Measurements from ENCODE around the gene NETO2.
"Not testable (repeated sequence)": the region's sequence is repeated elsewhere in the genome, so short reads cannot be mapped to it uniquely, and the experiment has no call there.

The NETO2 gene

DNA sequence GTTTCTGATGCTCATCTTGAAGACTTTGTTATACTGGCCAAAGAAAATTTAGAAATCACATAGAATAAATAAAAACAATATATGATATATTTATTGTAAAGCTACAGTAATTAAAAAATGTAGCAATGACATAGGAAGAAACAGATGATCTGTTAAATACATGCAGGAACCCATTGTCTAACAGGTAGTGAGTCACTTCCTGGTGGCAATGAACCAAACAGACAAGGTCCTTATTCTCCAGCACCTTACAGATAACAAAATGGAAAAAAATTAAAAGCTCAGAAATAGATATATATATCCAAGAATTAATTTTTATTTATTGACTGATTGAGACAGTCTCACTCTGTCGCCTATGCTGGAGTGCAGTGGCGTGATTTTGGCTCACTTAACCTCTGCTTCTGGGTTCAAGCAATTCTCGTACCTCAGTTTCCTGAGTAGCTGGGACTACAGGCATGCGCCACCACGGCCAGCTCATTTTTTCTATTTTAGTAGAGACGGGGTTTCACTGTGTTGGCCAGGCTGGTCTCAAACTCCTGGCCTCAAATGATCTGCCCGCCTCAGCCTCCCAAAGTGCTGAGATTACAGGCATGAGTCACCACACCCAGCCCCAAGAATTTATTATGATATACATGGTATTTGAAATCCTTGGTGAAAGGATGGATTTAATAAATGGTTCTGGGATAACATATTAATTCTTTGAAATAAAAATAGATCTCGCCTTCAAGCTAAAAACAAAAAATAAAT lies 7.5 kb downstream of the NETO2 start:
- DNase-seq (ENCODE audit: low spot score) = no peak

DNA sequence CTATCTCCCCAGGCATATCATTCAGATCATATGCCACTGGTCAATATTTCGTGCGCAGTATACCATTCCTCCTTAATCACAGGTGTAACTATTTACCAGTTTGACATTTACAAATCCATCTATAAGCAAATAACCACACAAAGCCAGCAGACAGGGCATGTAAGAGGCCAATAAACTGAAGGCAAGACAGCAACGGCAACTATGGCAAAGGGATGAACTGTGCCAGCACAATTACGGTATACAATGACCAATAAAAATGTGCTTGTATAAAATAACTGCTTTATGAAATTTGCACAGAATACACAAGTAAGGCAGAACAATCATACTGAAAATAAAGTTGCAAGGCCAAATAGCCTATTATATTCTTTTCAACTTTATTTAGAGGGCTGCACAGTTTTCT lies 9.2 kb downstream of the NETO2 start:
- no peak for DNase-seq (ENCODE audit: low spot score)

DNA sequence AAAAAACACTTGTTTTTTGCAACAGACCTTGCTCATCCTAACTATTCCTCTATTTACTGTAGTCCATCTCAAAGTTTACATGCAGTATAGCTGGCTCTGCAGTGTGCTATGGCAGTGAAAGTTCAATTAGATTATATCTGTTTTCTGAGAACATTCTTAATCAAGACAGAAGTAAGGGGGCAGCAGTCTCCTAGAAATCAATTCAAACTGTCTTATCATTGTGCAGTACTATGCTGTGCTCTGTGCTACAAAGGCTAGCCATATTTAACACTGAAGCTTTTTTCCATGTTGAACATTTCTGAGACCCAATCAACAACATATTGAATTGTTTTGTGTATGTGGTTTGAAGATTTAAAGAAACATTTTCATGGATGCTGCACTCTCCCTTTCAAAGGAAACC lies 11.4 kb downstream of the NETO2 start:
- no peak for DNase-seq (ENCODE audit: low spot score)

DNA sequence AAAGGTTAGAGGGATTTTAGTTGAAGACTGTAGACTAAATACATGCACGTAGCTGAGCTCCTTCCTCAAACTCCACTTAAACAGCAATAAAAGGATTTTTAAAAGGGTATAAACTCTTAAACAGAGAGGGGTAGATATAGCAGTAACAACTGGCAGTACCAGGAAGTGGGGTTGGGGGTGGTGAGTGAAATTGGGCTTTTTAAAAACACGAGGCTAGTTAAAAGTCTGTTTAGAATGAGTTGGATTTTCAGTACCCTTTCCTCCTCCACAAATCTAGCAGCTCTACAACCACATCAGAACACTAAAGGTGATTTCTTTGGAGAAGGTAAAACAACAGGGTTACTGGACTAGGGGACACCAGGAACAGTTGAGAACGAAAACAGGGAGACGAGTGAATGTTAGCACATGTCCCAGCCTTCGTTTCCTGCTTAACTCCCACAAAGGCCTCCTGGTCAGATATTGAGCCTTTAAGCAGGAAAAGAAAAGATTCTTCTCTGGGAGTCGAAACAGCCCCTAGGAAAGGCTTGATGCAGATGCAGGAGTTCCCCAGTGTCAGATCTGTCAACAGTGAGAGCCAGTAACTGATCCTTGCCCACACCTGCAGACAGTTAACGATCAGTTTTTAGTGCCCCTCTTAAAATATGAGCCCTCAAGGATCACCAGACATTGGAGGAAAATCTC lies 13.8 kb downstream of the NETO2 start:
- no peak for DNase-seq (ENCODE audit: low spot score)

DNA sequence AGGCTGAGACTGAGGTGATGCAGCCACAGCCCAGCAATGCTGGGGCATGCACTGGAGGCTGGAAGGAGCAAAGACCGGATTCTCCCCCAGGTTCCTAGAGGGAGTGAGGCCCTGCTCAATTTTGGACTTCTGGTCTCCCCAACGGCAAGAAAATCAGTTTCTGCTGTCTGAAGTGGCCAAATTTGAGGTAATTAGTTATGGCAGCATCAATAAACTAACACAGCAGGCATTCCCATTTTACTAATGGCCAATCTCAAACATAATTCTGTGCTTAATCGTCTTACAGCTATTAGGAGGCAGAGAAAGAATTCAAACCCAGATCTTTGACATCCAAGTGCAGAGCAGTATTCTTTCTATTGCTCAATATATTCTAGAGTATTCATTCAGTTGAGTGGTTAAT lies 16.2 kb downstream of the NETO2 start:
- no peak for DNase-seq (ENCODE audit: low spot score)

DNA sequence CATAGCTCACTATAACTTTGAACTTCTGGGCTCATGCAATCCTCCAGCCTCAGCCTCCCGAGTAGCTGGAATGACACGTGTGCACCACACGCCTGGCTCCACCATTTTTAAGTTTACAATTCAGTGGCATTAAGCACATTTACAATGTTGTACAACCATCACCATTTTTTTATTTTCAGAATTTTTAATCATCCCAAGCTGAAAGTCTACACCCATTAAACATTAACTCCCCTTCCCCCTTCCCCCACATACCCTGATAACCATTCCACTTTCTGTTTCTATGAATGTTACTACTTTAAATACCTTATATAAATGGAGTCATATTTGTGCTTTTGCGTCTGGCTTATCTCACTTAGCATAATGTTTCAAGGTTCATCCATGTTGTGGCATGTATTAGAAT lies 18.0 kb downstream of the NETO2 start:
- no peak for DNase-seq (ENCODE audit: low spot score)

DNA sequence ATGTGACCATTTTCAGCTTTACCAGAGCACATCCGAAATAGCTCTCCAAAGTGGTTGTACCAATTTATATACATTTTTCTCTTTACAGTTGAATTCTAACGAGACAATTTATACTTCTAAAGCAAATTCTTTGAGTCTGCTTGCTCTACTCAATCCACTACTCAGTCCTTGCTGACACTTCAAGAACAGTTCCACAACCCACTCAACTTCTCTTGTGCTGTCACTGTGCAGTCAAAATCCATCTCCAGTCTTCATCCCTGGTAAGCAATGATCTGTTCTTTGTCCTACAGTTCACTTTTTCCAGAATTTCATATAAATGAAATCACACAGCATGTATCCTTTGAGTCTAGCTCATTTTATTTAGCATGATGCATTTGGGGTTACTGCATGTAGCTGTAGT lies 30.6 kb downstream of the NETO2 start:
- DNase-seq (ENCODE audit: low spot score) = no peak

DNA sequence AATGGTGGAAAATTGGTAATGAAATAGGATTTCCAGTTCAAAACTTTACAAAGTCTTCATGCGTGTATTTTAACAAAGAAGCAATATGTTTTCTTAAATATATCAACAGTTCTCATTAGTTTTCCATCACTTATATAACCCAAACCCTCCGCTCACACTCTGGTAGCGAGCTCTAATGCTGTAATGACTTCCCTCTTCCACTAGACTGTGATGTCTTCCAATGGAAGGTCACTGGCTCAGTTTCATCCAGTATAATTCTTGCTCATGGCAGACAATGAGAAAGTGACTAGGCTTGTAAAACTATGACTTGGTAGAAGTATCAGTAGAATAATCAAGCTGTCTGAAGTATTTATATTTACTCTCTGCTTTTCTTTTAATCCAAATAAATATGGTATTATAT lies 32.8 kb downstream of the NETO2 start:
- no peak for DNase-seq (ENCODE audit: low spot score)

DNA sequence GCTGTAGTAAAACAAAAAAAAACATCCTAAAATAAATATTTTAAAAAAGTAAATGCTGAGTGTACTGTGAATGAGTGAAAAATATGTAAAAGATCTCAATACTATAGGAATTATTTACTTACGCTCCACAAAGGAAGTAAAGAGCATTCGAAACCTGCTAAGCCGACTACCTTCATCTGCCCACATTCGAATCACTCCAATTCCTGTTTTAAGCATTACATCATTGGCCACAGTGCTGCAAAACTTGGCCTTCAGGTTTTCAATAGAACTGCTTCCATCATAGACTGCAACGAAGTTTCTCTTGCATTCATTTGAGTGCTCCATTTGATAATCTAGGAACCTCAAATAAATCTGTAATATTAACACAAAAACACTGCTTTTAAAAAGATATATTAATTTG lies 34.4 kb downstream of the NETO2 start:
- no peak for DNase-seq (ENCODE audit: low spot score)

DNA sequence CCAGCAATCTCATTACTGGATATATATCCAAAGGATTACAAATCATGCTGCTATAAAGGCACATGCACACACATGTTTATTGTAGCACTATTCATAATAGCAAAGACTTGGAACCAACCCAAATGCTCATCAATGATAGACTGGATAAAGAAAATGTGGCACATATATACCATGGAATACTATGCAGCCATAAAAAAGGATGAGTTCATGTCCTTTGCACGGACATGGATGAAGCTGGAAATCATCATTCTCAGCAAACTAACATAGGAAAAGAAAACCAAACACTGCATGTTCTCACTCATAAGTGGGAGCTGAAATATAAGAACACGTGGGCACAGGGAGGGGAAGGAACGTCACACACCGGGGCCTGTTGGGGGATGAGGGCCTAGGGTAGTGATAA lies 40.8 kb downstream of the NETO2 start:
- DNase-seq (ENCODE audit: low spot score) = not testable (repeated sequence)

DNA sequence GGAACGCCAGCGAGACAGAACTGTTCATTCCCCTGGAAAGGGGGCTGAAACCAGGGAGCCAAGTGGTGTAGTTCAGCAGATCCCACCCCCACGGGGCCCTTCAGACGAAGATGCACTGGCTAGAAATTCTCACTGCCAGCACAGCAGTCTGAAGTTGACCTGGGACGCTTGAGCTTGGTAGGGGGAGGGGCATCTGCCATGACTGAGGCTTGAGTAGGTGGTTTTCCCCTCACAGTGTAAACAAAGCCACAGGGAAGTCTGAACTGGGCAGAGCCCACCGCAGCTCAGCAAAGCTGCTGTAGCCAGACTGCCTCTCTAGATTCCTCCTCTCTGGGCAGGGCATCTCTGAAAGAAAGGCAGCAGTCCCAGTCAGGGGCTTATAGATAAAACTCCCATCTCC lies 46.6 kb downstream of the NETO2 start:
- not testable (repeated sequence) for DNase-seq (ENCODE audit: low spot score)

DNA sequence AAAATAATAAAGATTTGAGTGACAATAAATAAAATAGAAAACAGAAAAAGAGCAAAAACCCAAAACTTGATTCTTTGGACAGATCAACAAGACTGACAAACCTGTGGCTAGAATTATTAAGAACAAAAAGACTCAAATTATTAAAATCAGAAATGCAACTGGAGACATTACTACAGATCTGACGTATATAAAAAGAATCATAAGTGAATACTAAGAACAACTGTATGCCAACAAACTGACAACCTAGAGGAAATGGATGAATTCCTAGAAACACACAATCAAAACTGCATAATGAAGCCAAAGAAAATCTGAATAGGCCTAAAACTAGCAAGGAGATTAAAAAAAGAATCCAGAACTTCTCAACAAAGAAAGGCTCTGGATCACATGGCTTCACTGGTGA lies 47.4 kb downstream of the NETO2 start:
- DNase-seq (ENCODE audit: low spot score) = no peak

DNA sequence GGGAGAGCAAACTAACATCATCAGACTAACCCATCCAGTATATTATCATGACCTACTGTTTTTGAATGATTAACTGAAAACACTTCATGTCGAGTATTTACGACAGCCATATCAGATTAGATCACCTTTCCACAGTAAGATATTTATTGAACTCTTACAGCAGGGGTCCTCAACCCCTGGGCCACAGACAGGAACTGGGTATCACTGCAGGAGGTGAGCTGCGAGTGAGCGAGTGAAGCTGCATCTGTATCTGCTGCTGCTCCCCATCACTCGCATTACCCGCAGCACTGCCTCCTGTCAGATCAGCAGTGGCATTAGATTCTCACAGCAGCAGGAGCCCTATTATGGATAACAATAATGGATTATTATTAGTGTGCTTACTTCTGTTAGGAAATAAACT lies 59.5 kb downstream of the NETO2 start:
- DNase-seq (ENCODE audit: low spot score) = no peak

DNA sequence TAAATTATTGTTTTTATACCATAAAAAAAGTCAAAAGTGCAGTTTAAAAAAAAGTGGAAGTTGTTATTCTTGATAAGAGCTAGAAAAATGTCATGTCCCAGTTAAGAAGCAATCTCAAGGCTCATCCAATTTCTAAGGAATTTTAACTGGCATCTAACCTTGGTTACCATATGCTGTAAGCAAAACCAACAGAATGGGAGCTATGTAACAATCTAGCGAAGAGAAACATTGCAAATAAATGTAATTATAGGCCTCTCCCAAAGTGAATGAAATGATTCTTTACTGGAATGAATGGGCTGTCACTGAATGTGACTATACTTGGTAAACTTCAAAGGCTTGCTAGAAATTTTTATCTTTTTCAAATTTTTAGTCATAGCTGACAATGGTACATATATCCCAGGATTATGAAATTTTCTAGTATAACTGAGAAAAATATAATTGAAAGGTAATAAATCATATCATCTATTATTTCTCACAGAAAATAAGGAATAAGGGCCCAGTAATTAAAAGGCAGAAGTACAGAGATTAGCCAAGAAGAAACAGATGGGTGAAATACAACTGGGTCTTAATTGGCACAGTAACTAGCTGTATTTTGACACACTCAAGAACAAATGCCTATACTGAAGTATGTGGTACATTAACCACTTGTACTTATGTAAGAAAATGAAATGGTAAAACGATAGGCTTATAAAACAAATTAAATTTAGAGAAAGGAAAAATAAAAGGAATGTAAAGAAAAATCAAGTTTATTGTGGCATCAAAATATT lies 61.5 kb downstream of the NETO2 start:
- DNase-seq (ENCODE audit: low spot score) = no peak

DNA sequence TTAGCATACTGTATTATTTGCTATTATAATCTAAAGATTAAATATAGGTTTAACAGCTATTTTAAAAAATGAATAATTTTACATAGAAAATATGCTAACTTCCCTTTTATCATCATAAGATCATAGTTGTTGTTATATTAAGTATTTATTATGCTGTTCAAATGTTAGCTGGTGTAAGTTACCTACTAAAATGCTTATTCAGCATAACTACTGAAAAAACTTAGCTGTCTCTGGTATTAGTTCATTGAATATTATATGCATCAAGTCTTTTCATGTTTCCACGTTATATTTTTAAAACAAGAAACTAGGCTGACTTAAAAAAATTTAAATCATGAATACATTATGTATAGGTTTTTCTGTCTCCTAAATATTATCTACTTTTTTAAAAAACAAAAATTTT lies 62.6 kb downstream of the NETO2 start:
- no peak for DNase-seq (ENCODE audit: low spot score)

DNA sequence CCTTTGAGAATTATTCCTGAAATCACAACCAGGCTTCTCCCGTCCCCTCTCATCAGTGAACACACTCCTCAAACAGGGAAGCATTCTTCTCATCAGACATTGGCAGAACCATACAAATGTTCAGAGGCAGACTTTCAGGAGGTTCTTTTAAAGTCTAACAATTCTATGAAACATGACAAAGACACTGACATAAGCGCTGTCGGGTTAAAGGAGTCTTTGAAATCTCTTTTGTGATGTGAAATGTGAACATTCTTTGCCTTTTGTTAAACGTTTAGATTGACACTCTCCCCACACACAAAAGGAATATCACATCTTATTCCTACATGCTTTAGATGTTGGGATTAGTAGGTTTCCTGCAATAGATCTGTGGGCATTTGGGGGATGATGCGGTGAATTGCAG lies 63.9 kb downstream of the NETO2 start:
- no peak for DNase-seq (ENCODE audit: low spot score)

DNA sequence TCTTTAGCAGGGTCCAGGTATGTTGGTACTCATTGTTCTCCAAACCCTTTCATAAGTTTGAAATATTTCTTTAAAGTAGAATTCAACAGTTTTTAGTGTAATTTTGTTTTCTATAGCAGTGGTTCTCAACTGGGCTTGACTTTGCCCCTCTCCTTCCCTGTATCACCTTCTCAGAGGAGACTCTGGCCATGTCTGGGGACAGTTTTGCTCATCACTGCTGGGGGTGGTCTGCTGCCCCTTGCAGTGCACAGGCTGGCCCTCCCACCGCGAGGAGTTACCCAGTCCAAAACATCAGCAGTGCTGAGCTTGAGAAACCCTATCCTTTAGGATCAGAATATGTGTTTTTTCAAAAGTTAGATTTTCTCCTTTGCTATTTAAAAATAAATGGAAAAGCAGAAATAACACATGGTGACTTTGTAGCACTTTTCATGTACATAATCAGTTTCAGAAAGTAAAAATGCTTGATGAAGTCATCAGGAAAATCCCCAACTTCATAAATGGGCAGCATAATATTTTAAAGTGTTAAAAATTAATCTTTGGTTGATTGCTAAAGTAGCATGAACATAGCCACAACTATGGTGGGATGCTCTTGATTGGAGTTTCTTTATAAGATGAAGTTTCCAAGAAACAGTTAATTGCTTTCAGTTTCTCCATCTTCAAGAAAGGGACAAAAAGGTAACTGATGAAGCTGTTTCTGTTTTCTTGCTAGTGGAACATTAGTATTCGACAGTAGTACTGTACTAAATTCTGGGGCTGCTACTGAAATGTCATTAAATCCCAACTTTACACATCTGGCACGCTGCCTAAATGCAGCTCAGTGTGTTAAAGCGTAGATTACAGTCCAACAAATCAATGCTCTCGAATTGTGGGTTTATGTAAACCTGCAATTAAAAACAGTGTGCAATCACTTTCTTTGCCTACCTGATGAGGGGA lies 70.3 kb downstream of the NETO2 start:
- DNase-seq (ENCODE audit: low spot score) = no peak

DNA sequence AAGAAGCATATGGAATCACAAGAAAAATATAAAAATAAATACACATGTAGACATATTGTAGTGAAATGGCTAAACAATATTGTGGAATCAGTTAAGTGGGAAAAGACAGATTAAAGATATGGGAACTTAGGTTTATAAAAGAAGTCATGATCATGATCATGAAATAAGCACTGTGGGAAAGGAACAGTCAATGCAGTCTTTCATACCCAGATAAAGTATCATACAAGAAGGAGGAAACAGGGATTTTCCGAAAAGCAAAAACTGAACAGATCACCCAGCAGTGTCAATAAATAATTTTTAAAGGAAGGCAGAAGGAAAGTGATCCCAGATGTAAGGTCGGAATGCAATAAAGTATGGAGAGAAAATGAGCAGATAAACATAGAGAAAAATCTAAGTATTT lies 71.6 kb downstream of the NETO2 start:
- no peak for DNase-seq (ENCODE audit: low spot score)

DNA sequence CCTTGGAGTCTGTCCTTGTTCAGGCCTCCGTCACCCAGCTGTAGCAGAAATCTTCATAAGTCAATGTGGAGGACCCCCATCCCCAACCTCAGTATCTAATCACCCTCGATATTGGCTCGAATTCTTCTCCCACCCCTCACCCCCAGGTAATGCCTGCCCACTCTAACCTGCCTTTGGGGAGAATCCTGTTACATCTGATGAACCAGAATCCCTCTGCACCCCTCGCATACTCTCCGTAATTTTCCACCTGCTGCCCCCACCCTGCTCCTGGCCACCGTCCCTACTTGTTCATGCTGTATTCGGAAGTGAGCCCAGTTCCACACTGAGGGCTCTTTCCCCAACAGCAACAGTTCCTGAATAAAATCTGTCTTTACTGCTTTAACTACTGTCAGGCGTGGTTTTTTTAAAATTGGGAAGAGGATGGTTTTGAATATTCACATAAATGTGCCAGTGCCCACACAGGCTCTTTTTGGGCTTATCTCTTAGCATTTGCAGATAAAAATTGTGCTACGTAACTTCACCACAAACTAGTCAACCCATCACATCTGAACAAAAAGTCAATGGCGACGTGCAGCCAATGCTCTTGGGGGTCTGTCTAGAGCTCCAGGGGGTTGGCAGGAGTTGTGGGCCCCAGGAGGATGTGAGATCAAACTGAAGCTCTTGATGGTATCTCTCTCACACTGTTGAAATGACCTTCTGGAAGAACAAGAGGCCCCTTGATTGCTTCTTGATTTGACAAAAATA lies 73.7 kb downstream of the NETO2 start:
- DNase-seq (ENCODE audit: low spot score) = no peak

DNA sequence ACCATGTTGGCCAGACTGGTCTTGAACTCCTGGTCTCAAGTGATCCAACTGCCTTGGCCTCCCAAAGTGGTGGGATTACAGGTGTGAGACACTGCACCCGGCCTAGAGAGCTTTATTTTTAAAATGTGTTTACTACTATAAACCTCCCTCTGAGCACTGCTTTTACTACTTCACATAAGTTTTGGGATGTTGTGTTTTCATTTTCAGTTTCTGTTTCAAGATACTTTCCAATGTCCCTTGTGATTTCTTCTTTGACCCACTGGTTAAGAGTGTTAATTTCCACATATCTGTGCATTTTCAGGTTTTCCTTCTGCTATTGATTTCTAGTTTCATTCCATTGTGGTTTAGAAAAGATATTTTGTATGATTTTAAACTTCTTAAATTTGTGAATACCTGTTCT lies 74.4 kb downstream of the NETO2 start:
- DNase-seq (ENCODE audit: low spot score) = no peak

DNA sequence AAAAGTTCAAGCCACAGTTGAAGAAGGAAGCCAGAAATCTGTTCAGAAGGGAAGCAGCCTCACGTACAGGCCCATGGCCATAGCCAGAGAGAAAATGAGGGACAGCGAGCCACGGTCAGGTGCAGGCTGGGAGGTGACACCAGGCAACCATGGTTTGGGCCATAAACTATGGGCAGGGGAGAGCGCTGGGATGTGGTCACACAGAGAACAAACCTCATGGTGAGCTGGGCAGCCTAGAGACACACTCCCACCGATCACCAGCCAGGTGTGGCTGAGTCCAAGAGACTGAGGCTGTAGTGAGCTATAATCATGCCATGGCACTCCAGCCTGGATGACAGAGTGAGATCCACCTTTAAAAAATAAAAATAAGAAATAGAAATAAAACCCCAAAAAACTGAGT lies 76.5 kb downstream of the NETO2 start:
- no peak for DNase-seq (ENCODE audit: low spot score)
